ENCODE data around the gene EHF. TPM values are rescaled to one million over a fixed set of nuclear protein-coding genes. Genes with fewer than 3 reads are reported as not detected.

The EHF gene
- total and polyA plus RNA-seq, 2 experiments from 2014 or later = 5.8 to 9.0 TPM

GRCh38 chr11:34609187-34609751, 11.6 kb upstream of the EHF start:
- Histone ChIP-seq H3K9me3 (ENCODE audit: low read depth) (no peaks in the 10 kb centered on the region), H3K4me1 (ENCODE audit: insufficient read depth) (peaks cover 5% of the 10 kb centered on the region), H3K36me3 (replicated peaks; ENCODE audit: insufficient read depth, low read depth) (no peaks in the 10 kb centered on the region), H3K27ac (no peak overlapping the region), H3K79me2 (no peaks in the 10 kb centered on the region), H3K4me2 (no peak overlapping the region), H3K4me3 (no peak overlapping the region), H3K9me2 (replicated peaks; ENCODE audit: insufficient read depth) (no peaks in the 10 kb centered on the region), H2AFZ (no peak overlapping the region), H4K20me1 (ENCODE audit: insufficient read depth, poor library complexity, severe bottlenecking) (no peaks in the 10 kb centered on the region), H3K27me3 (no peaks in the 10 kb centered on the region)
- no peak for DNase-seq (ENCODE audit: low spot score)
- no peak for TF ChIP-seq EZH2 (IDR thresholded peaks at IDR 0.05; ENCODE audit: borderline replicate concordance)
- no peak for TF ChIP-seq CTCF (IDR thresholded peaks at IDR 0.05; ENCODE audit: poor library complexity)
- no peak for TF ChIP-seq EZH2phosphoT487 (IDR thresholded peaks at IDR 0.05; ENCODE audit: low read depth, severe bottlenecking, unreplicated experiment)
- 89% methylated on average over 7 of the region's 7 CpGs for WGBS (ENCODE audit: low lambda C conversion rate, missing lambda C conversion rate)

GRCh38 chr11:34609850-34610249, 11.0 kb upstream of the EHF start:
- Histone ChIP-seq H3K9me2 (replicated peaks; ENCODE audit: insufficient read depth) (no peaks in the 10 kb centered on the region), H3K36me3 (replicated peaks; ENCODE audit: insufficient read depth, low read depth) (no peaks in the 10 kb centered on the region), H3K9me3 (ENCODE audit: low read depth) (no peaks in the 10 kb centered on the region), H3K4me2 (no peak overlapping the region), H2AFZ (no peak overlapping the region), H3K4me3 (no peak overlapping the region), H3K4me1 (ENCODE audit: insufficient read depth) (peaks cover 8% of the 10 kb centered on the region), H4K20me1 (ENCODE audit: insufficient read depth, poor library complexity, severe bottlenecking) (no peaks in the 10 kb centered on the region), H3K79me2 (no peaks in the 10 kb centered on the region), H3K27me3 (no peaks in the 10 kb centered on the region), H3K27ac (no peak overlapping the region)
- WGBS (ENCODE audit: low lambda C conversion rate, missing lambda C conversion rate) = 78% methylated on average over 7 of the region's 7 CpGs
- DNase-seq (ENCODE audit: low spot score) = no peak
- no peak for TF ChIP-seq CTCF (IDR thresholded peaks at IDR 0.05; ENCODE audit: poor library complexity)

- H3K27me3 ChIP-seq = no peaks in the 10 kb centered on the region
- H3K36me3 ChIP-seq (replicated peaks; ENCODE audit: insufficient read depth, low read depth) = no peaks in the 10 kb centered on the region
- no peak for DNase-seq (ENCODE audit: low spot score)
- WGBS (ENCODE audit: low lambda C conversion rate, missing lambda C conversion rate) = 97% methylated on average over 5 of the region's 5 CpGs
- no peak for TF ChIP-seq CTCF (IDR thresholded peaks at IDR 0.05; ENCODE audit: poor library complexity)
- no peak for TF ChIP-seq EZH2 (IDR thresholded peaks at IDR 0.05; ENCODE audit: borderline replicate concordance)
- TF ChIP-seq EZH2phosphoT487 (IDR thresholded peaks at IDR 0.05; ENCODE audit: low read depth, severe bottlenecking, unreplicated experiment) = no peak
- no peak overlapping the region for H3K27ac ChIP-seq
- peaks cover 9% of the 10 kb centered on the region for H3K4me1 ChIP-seq (ENCODE audit: insufficient read depth)
- H3K79me2 ChIP-seq = no peaks in the 10 kb centered on the region
- H3K9me3 ChIP-seq (ENCODE audit: low read depth) = no peaks in the 10 kb centered on the region
- no peak overlapping the region for H3K4me3 ChIP-seq
- H3K9me2 ChIP-seq (replicated peaks; ENCODE audit: insufficient read depth) = no peaks in the 10 kb centered on the region
- H4K20me1 ChIP-seq (ENCODE audit: insufficient read depth, poor library complexity, severe bottlenecking) = no peaks in the 10 kb centered on the region
- H2AFZ ChIP-seq = no peak overlapping the region
- H3K4me2 ChIP-seq = no peak overlapping the region
Measured at GRCh38 chr11:34610324-34611041, 10.4 kb upstream of the EHF start.

Data from hepatocyte (in vitro differentiated cells).